Measurements from ENCODE around the gene COG6. TPM values are rescaled to one million over a fixed set of nuclear protein-coding genes. Genes with fewer than 3 reads are reported as not detected.

The COG6 gene
- polyA plus RNA-seq, 1 of the 3 experiments (the other 2 are of a cell fraction) = 13.1 TPM

- Histone ChIP-seq H3K36me3 (replicated peaks in 1 of 2; ENCODE audit: control insufficient read depth in 1 of 2, insufficient read depth in 2 of 2, low read length in 1 of 2) (peaks cover 22 to 27% of the 10 kb centered on the region in 2 experiments), H3K27ac (ENCODE audit: low read depth in 2 of 2, low read length in 1 of 2) (no peak overlapping the region), H3K27me3 (ENCODE audit: insufficient read depth) (no peaks in the 10 kb centered on the region), H3K9me3 (no peaks in the 10 kb centered on the region), H3K9me2 (no peaks in the 10 kb centered on the region), H3K4me3 (ENCODE audit: low read depth in 2 of 2, low read length in 1 of 2) (no peak overlapping the region), H3F3A (replicated peaks; ENCODE audit: insufficient read depth) (peaks cover 10% of the 10 kb centered on the region), H3K79me2 (ENCODE audit: insufficient read depth) (no peaks in the 10 kb centered on the region), H3K4me1 (ENCODE audit: control insufficient read depth in 1 of 2, insufficient read depth in 2 of 2, low read depth in 1 of 2, low read length in 1 of 2) (no peaks in the 10 kb centered on the region; a peak in 1 of 4 replicates), H4K20me1 (ENCODE audit: insufficient read depth) (no peaks in the 10 kb centered on the region), H3K4me2 (no peak overlapping the region), H2AFZ (ENCODE audit: low read depth) (no peak overlapping the region), H3K9ac (no peak overlapping the region)
- WGBS (ENCODE audit: low lambda C conversion rate) = 96% methylated on average over 3 of the region's 3 CpGs
- TF ChIP-seq CTCF (IDR thresholded peaks at IDR 0.05) (no peak), EP300 (IDR thresholded peaks at IDR 0.05; ENCODE audit: borderline replicate concordance in 1 of 2, low read depth in 1 of 2, low read length in 1 of 2) (no peak), ZBTB33 (IDR thresholded peaks at IDR 0.05; ENCODE audit: borderline replicate concordance, low read depth) (no peak)
- ChIA-PET CTCF (no interaction called here), POLR2A (no interaction called here)
- DNase-seq = no peak
Measured at GRCh38 chr13:39688278-39688677, 32.8 kb downstream of the COG6 start.

GRCh38 chr13:39688699-39689405, 33.4 kb downstream of the COG6 start:
- WGBS (ENCODE audit: low lambda C conversion rate) = 90% methylated on average over 1 of the region's 1 CpG
- H3K9me2 ChIP-seq = no peaks in the 10 kb centered on the region
- no peak overlapping the region for H3K4me3 ChIP-seq (ENCODE audit: low read depth in 2 of 2, low read length in 1 of 2)
- no peaks in the 10 kb centered on the region; a peak in 1 of 4 replicates for H3K4me1 ChIP-seq (ENCODE audit: control insufficient read depth in 1 of 2, insufficient read depth in 2 of 2, low read depth in 1 of 2, low read length in 1 of 2)
- no peak overlapping the region for H2AFZ ChIP-seq (ENCODE audit: low read depth)
- no peak overlapping the region for H3K4me2 ChIP-seq
- no peak for DNase-seq
- ChIA-PET CTCF (no interaction called here), POLR2A (no interaction called here)
- H3K79me2 ChIP-seq (ENCODE audit: insufficient read depth) = no peaks in the 10 kb centered on the region
- H3K27ac ChIP-seq (ENCODE audit: low read depth in 2 of 2, low read length in 1 of 2) = no peak overlapping the region
- no peaks in the 10 kb centered on the region for H3K9me3 ChIP-seq
- no peaks in the 10 kb centered on the region for H3K27me3 ChIP-seq (ENCODE audit: insufficient read depth)
- no peak overlapping the region for H3K9ac ChIP-seq
- H4K20me1 ChIP-seq (ENCODE audit: insufficient read depth) = no peaks in the 10 kb centered on the region
- peaks cover 22 to 26% of the 10 kb centered on the region in 2 experiments for H3K36me3 ChIP-seq (replicated peaks in 1 of 2; ENCODE audit: control insufficient read depth in 1 of 2, insufficient read depth in 2 of 2, low read length in 1 of 2)
- peaks cover 5% of the 10 kb centered on the region for H3F3A ChIP-seq (replicated peaks; ENCODE audit: insufficient read depth)
- no peak for TF ChIP-seq GABPA (IDR thresholded peaks at IDR 0.05; ENCODE audit: low read depth)
- no peak for TF ChIP-seq IRF3 (IDR thresholded peaks at IDR 0.05; ENCODE audit: low read depth, low read length)
- no peak for TF ChIP-seq RXRA (IDR thresholded peaks at IDR 0.05; ENCODE audit: borderline replicate concordance, low read depth)
- TF ChIP-seq MAX (IDR thresholded peaks at IDR 0.05; ENCODE audit: low read depth) = no peak
- no peak for TF ChIP-seq USF1 (IDR thresholded peaks at IDR 0.05; ENCODE audit: borderline replicate concordance, low read depth)
- TF ChIP-seq RCOR1 (IDR thresholded peaks at IDR 0.05; ENCODE audit: low read length) = no peak
- no peak for TF ChIP-seq EZH2phosphoT487 (IDR thresholded peaks at IDR 0.05; ENCODE audit: borderline replicate concordance, low read depth)
- TF ChIP-seq CHD2 (IDR thresholded peaks at IDR 0.05; ENCODE audit: low read length, partially characterized antibody) = no peak
- no peak for TF ChIP-seq JUND (IDR thresholded peaks at IDR 0.05)
- no peak for TF ChIP-seq ZBTB33 (IDR thresholded peaks at IDR 0.05; ENCODE audit: borderline replicate concordance, low read depth)
- TF ChIP-seq TCF12 (IDR thresholded peaks at IDR 0.05) = no peak
- TF ChIP-seq SIN3A (IDR thresholded peaks at IDR 0.05; ENCODE audit: borderline replicate concordance, low read depth, low read length) = no peak
- TF ChIP-seq YY1 (IDR thresholded peaks at IDR 0.05; ENCODE audit: low read depth) = no peak
- no peak for TF ChIP-seq MEF2A (IDR thresholded peaks at IDR 0.05; ENCODE audit: borderline replicate concordance, low read depth)
